Tongue (tissue), 2 donors: ENCODE results near the gene MOGAT1. TPM values are rescaled to one million over a fixed set of nuclear protein-coding genes. Genes with fewer than 3 reads are reported as not detected.
A peak's percentile ranks its signal among the peaks of the same experiment; 100 is the strongest.

ENCODE experiments used
- DNase-seq: peaks from one replicate; pipeline ENCODE4 v3.0.0-alpha.2; 2015
- total RNA-seq: library from RNA; depleted of rRNA; stranded (reverse); fragments of >200 nt; gene quantifications from one replicate; pipeline ENCODE4 v1.2.3, GENCODE V29; 2014

Gene MOGAT1
- not detected for total RNA-seq

DNA sequence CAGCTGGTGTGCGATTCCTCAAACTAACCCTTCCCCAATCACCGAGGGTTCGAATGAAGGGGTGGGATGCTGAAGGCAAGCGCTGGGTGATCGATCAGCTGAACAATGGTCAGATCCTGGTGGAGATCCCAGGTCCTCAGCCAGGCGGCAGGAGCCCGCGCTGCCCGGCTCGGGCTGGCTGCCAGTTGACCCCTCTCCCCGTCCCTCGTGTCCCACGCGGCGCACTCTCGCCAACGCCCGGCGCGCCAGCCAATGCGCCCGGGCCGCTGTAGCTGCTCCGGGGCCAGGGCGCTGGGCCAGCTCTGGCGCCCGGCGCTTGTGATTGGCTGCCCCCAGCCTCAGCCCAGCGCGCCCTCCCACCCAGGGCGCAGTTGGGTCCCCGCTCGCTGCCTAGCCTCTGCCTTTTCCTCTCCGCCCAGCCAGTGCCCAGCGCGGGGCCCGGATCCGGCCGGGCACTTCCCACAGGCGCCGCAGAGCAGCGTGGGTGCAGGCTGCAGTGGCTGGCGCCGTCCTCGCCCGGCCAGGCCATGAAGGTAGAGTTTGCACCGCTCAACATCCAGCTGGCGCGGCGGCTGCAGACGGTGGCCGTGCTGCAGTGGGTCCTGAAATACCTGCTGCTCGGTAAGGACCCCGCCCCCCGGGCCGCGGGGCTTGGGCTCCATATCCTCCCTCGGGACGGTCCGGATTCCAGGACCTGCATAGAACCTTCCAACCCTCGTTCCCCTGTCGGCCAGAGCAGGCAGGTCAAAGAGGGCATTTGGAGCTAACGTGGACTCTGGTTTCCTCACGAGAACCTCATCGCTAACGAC, at the start of gene MOGAT1:
TSS of gene MOGAT1 (plus strand) at position 400 of the 809 bp plus-strand sequence. CDS start at position 528, 128 bp downstream.
- DNase-seq = peak; percentile 44

- DNase-seq = no peak
Observed at GRCh38 chr2:222621893-222622292, 49.6 kb upstream of the MOGAT1 start.

DNA sequence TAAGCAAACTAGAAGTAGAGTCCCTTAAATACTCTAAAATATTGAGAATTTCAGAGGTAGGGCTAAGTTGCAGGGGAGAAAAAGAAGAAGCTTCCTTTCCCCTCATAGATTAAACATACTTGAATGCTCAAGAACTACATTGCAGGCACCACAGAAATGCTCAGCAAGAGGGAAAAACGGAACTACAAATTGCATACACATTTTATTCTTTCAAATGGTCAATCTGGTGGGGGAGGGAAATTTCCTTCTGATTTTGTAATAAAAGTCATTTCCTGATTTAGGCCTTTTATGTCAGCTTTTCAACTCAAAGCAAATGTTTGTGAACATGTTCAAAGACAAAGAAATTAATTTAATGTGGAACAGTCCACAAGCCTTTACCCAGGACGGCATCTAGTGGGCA, 48.5 kb upstream of the MOGAT1 start:
- no peak for DNase-seq

DNA sequence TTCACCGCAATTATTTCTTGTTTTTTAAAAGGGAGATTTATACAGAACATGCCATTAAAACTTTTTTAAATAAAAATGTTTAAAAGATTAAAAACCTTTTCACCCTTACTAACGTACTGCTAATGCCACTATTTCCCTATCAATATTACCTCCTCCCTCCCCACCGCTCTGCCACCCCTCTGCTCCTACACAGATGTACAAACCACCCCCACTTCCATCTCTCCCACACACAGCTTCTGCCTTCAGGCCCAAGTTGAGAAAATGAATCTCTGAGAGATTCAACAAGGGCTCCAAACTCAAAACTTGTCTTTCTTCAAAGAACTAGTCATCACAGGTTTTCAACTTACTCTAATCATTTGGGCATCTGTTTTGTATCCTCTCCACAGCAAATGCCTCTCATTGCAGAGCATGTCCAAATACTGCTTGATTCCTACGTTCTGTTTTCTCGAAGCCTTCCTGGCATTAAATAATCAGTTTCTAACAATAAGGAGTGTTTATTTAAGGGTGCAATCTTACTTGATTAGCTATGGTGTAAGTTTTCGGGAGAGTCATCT, 47.6 kb upstream of the MOGAT1 start:
- DNase-seq = peak; percentile 7

- no peak for DNase-seq
Observed at GRCh38 chr2:222627764-222628163, 43.7 kb upstream of the MOGAT1 start.

DNA sequence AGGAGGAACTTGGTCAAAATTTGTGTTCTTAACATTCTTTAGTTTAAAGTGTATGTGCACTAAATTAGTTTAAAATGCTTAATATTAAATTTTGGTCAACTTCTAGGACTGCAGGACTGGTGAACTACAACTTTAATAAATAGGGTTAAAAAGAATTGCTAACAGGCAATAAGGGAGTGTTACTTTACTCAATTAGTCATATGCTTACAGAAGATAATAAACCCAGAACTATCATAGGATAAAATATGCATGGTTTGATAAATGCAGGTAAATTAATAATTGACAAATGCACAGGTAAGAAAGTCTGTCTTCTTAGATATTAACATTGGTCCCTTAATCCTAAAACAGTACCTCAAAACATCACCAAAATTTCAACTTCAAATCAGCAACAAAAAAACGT, 36.2 kb upstream of the MOGAT1 start:
- DNase-seq = no peak

DNA sequence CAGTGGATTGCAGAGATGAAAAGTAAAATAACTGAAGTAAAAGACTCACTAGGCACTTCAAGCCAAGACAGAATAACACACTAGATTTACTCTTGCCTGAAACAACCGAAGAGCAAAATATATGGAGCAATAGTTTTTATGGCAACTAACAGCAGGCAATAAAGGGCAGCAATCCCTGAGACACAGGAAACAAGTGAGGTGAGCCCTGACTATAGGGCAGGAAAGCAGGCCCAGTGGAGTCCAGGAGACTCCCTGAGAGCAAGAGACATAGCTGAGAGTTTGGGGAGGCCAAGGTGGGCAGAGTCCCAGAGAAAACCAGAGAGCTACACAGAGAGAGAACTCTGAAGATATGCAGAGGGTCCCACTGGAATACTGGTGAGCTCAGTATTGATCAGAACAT, 34.4 kb upstream of the MOGAT1 start:
- DNase-seq = no peak

- no peak for DNase-seq
Observed at GRCh38 chr2:222641336-222641735, 30.1 kb upstream of the MOGAT1 start.

GRCh38 chr2:222643134-222643533, 28.3 kb upstream of the MOGAT1 start:
- DNase-seq = no peak

DNA sequence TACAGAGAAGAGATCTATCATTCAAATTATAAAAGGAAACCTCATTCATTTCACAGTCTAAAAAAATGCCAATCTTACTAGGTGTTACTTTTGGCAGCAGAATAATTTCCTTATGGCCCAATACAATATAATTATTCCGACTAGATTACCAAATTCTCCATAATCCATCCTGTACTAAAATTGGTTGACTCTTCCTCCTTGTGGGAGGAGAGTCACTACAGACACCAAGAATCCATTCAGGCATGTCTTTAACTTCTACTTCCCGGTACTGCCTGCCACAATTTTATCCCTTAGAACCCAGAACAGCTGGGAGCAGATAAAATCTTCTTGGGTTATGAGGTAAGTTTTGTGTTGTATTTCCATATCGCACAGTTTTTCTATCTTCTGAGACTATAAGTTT, 25.4 kb upstream of the MOGAT1 start:
- DNase-seq = no peak

- DNase-seq = no peak
Observed at GRCh38 chr2:222649801-222650200, 21.7 kb upstream of the MOGAT1 start.

- no peak for DNase-seq
Observed at GRCh38 chr2:222651718-222652418, 19.6 kb upstream of the MOGAT1 start.

GRCh38 chr2:222652491-222653255, 18.8 kb upstream of the MOGAT1 start:
- no peak for DNase-seq

- no peak for DNase-seq
Observed at GRCh38 chr2:222653280-222653679, 18.2 kb upstream of the MOGAT1 start.

DNA sequence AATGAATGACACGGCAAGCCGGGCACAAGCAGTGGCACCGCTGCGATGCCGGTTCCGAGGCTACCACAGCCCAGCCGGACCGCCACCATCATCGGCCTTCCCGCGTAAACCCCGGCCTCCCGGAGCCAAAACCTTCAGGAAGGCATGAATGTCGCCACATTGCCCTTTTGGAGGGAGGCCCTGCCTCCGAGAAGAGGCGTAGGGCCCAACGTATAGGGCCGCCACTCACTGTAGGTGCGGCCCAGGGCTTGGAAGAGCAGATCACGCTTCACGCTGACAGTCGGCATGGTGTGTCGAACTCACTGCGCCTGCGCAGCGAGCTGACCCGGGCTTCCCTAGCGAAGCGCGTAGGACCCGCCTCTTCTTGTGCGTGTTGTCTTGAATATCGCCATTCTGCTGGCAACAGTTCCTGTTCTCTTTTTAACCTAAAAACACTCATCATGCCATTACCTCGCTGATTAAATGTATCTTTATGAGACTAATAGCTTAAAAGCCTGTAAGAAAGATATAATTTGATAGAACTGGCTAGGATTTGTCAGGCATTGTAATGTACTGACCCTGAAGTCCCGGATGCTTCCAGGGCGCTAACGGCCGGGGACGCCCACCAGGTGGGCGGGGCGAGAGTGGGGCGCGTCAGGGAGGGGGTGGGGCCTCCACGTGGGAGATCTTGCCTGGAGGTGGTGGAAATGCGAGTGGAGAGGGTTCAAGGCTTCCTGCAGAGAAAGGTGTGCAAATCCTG, 15.5 kb upstream of the MOGAT1 start, which contains the start of gene FARSB:
TSS of gene FARSB (minus strand) at position 306 of the 739 bp plus-strand sequence. CDS start at position 287, 19 bp downstream.
- peak; percentile 99 for DNase-seq

DNA sequence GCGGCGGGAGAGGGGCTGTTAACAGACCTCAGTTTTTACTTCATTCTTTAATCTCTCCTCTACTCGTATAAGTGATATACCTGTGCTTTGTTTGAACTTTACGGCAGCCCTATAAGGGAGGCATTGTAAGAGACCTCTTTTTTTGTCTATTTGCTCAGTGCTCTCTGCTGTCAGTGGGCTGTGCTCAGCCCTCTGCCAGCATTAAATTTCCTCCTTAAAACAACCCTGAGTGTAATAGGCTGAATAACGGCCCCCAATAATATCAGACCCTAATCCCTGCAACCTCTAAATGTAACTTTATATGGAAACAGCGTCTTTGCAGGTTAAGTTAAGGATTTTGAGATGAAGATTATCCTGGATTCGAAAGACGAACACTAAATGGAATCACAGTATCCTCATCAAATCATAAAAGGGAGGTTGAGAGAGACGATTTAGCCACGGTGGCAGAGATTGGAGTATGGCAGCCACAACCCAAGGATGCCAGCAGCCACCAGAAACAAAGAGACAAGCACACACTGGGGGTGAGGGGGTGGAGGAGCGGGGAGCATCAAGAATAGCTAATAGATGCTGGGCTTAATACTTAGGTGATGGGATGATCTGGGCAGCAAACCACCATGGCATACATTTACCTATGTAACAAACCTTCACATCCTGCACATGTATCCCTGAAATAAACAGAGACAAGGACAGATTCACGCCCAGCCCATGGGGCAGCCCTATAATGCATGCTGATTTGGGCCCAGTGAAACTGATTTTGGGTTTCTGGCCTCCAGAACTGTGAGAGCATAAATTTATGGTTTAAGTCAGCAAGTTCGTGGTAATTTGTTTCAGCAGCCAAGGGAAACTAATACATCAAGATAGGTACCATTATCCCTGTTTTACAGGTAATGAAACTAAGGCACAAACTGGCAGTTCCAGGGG, 14.7 kb upstream of the MOGAT1 start:
- DNase-seq = peak; percentile 17

DNA sequence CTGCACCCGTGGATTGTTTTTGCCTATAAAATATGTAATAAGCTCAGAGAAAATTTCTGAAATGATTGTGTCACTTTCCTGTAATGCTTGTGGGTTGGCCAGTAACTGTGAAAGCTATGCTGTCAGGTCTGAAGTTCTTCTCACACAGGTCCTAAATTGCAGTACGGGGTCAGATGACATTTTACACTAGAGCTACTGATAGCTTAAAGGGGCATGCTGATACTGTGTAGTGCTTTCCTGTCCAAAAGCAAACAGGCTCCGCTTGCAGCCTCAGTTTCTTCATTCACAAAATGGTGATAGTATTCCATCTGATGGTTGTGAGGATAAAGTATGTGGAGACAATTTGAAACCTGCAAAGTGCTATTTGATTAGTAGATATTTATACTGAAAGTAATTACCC, 8.0 kb upstream of the MOGAT1 start:
- no peak for DNase-seq

DNA sequence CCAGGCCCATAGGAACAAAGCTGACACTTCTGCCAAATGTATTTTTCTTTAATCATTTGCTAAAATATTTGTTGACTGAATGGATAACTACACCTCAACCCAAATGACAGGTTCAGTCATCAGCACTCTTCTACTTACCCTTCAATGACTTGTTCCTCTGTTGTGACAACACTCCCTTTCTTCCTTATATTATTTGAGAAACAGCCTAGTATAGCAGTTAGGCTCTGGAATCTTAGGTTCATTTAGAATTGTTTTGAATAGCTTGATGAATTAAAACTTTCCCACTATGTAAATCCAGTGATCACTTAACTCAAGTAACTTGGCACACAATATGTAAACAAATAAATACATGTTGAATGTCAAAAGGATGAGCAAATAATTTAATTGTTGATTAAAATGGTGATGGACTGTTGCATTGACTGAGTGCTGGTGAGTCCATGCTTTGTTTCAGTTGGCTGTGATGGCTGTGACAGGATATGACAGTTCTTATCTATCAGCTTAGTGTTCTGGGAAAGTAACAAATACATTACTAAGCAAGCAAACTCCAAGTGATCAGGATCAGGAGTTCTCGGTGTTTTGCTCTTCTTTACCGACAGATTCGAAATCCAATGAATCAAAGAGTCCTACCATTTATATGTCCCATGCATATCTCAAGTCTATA, 2.8 kb upstream of the MOGAT1 start:
- DNase-seq = no peak

DNA sequence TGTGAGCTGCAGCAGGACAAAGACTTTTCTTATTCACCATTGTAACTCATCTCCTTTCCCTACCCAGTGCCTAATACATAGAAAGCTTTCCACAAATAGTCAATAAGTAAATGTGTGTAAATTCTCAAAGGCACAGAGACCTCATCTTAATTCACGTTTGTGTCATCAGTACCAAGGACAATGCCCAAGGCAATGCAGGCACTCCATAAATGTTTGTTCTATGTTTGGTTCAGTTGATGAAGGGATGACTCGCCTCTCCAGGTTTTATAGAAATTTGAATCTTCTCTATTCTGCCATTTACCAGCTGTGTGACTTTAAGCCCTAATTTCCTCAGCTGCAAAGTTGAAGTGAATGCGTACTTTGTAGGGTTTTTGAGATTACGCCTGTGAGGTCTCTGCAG, 2.1 kb upstream of the MOGAT1 start:
- no peak for DNase-seq
